Stimulated activated CD8-positive, alpha-beta memory T cell treated with anti-CD3 and anti-CD28 coated beads, Interleukin-12 subunit alpha, Interleukin-12 subunit beta, amount 100 ng/mL, for 1 hour (primary cell): ENCODE results near the gene ELOVL3.

Source experiments
- DNase-seq: peaks from one replicate; pipeline ENCODE4 v3.0.0-alpha.2; 2020; ENCODE audit warnings: low read depth

The ELOVL3 gene

GRCh38 chr10:102254426-102254825 lies 28.3 kb downstream of the ELOVL3 start:
- no peak for DNase-seq

GRCh38 chr10:102255404-102255803 lies 29.3 kb downstream of the ELOVL3 start:
- no peak for DNase-seq

- no peak for DNase-seq
These were observed 35.1 kb downstream of the ELOVL3 start for GRCh38 chr10:102261196-102261595.

GRCh38 chr10:102261842-102262241 lies 35.7 kb downstream of the ELOVL3 start:
- DNase-seq, result no peak

- no peak for DNase-seq
These were observed 36.8 kb downstream of the ELOVL3 start for GRCh38 chr10:102262744-102263370.

GRCh38 chr10:102264371-102264770 lies 38.3 kb downstream of the ELOVL3 start:
- no peak for DNase-seq

- no peak for DNase-seq
These were observed 40.6 kb downstream of the ELOVL3 start for GRCh38 chr10:102266670-102267069.

GRCh38 chr10:102267748-102268147 lies 41.6 kb downstream of the ELOVL3 start:
- no peak for DNase-seq

GRCh38 chr10:102268375-102268888 lies 42.3 kb downstream of the ELOVL3 start:
- no peak for DNase-seq

- DNase-seq, result no peak
These were observed 42.9 kb downstream of the ELOVL3 start for GRCh38 chr10:102269017-102269416.

- DNase-seq, result no peak
These were observed 48.0 kb downstream of the ELOVL3 start for GRCh38 chr10:102274062-102274461.

GRCh38 chr10:102275343-102275742 lies 49.2 kb downstream of the ELOVL3 start:
- no peak for DNase-seq

GRCh38 chr10:102279104-102279503 lies 53.0 kb downstream of the ELOVL3 start:
- no peak for DNase-seq
